Islet of Langerhans (tissue), 1 donor: ENCODE results near the gene KRTAP3-2.
"Not testable (repeated sequence)": the region's sequence is repeated elsewhere in the genome, so short reads cannot be mapped to it uniquely, and the experiment has no call there.

ENCODE experiments used
- FAIRE-seq: peaks from one replicate; lab custom pipeline; 2011; peaks lifted over from hg19 to GRCh38; lab: Jason Lieb, UNC

The KRTAP3-2 gene

GRCh38 chr17:40999563-40999962, at the start of gene KRTAP3-2:
Gene KRTAP3-2, minus strand, starts transcription at chr17:40999906. Its CDS starts 53 bp downstream, at chr17:40999853.
- FAIRE-seq = not testable (repeated sequence)

- FAIRE-seq = no peak
Observed at GRCh38 chr17:41049110-41049509, 49.4 kb upstream of the KRTAP3-2 start.

GRCh38 chr17:41048441-41048840, 48.7 kb upstream of the KRTAP3-2 start:
- no peak for FAIRE-seq

- not testable (repeated sequence) for FAIRE-seq
Observed at GRCh38 chr17:41046735-41047465, 47.2 kb upstream of the KRTAP3-2 start, which contains the start of gene KRTAP2-1. Gene KRTAP2-1, minus strand, starts transcription at chr17:41047316. Its CDS starts 49 bp downstream, at chr17:41047267.

GRCh38 chr17:41042953-41043352, 43.2 kb upstream of the KRTAP3-2 start:
- no peak for FAIRE-seq

GRCh38 chr17:41040783-41041571, 41.3 kb upstream of the KRTAP3-2 start, which contains the start of gene KRTAP1-1:
Gene KRTAP1-1, minus strand, starts transcription at chr17:41041450. Its CDS starts 53 bp downstream, at chr17:41041397.
- FAIRE-seq = not testable (repeated sequence)

- FAIRE-seq = no peak
Observed at GRCh38 chr17:41037853-41038350, 38.2 kb upstream of the KRTAP3-2 start.

- not testable (repeated sequence) for FAIRE-seq
Observed at GRCh38 chr17:41034346-41034935, 34.7 kb upstream of the KRTAP3-2 start, which contains the start of gene KRTAP1-3. Gene KRTAP1-3, minus strand, starts transcription at chr17:41034874. Its CDS starts 53 bp downstream, at chr17:41034821.

- FAIRE-seq = no peak
Observed at GRCh38 chr17:41029633-41030245, 30.0 kb upstream of the KRTAP3-2 start, which contains the start of gene KRTAP1-4. Gene KRTAP1-4, minus strand, starts transcription at chr17:41030195. Its CDS starts 117 bp downstream, at chr17:41030078.

- FAIRE-seq = no peak
Observed at GRCh38 chr17:41026715-41027471, 27.2 kb upstream of the KRTAP3-2 start, which contains the start of gene KRTAP1-5. Gene KRTAP1-5, minus strand, starts transcription at chr17:41027208. Its CDS starts 53 bp downstream, at chr17:41027155.

GRCh38 chr17:41024697-41025096, 25.0 kb upstream of the KRTAP3-2 start:
- FAIRE-seq = no peak

- no peak for FAIRE-seq
Observed at GRCh38 chr17:41020336-41020735, 20.6 kb upstream of the KRTAP3-2 start.

- no peak for FAIRE-seq
Observed at GRCh38 chr17:41019415-41019814, 19.7 kb upstream of the KRTAP3-2 start.

- no peak for FAIRE-seq
Observed at GRCh38 chr17:41018541-41018940, 18.8 kb upstream of the KRTAP3-2 start.

- no peak for FAIRE-seq
Observed at GRCh38 chr17:41016578-41017215, 17.0 kb upstream of the KRTAP3-2 start.

- no peak for FAIRE-seq
Observed at GRCh38 chr17:41015454-41015853, 15.7 kb upstream of the KRTAP3-2 start.

GRCh38 chr17:41013606-41014005, 13.9 kb upstream of the KRTAP3-2 start:
- FAIRE-seq = no peak

GRCh38 chr17:41013181-41013580, 13.5 kb upstream of the KRTAP3-2 start:
- FAIRE-seq = no peak

GRCh38 chr17:41012326-41013120, 12.8 kb upstream of the KRTAP3-2 start:
- FAIRE-seq = no peak

GRCh38 chr17:41010441-41010840, 10.7 kb upstream of the KRTAP3-2 start:
- no peak for FAIRE-seq
